NOMO-1 treated with dmso at 0.1 percent for 144 hours (cell line): ENCODE measurements around the gene CFAP65.

Experiments
- DNase-seq: peaks from one replicate; lab custom pipeline; 2025; ENCODE audit not compliant: unreplicated experiment; lab: John Stamatoyannopoulos, UW

CFAP65 gene, protein sequence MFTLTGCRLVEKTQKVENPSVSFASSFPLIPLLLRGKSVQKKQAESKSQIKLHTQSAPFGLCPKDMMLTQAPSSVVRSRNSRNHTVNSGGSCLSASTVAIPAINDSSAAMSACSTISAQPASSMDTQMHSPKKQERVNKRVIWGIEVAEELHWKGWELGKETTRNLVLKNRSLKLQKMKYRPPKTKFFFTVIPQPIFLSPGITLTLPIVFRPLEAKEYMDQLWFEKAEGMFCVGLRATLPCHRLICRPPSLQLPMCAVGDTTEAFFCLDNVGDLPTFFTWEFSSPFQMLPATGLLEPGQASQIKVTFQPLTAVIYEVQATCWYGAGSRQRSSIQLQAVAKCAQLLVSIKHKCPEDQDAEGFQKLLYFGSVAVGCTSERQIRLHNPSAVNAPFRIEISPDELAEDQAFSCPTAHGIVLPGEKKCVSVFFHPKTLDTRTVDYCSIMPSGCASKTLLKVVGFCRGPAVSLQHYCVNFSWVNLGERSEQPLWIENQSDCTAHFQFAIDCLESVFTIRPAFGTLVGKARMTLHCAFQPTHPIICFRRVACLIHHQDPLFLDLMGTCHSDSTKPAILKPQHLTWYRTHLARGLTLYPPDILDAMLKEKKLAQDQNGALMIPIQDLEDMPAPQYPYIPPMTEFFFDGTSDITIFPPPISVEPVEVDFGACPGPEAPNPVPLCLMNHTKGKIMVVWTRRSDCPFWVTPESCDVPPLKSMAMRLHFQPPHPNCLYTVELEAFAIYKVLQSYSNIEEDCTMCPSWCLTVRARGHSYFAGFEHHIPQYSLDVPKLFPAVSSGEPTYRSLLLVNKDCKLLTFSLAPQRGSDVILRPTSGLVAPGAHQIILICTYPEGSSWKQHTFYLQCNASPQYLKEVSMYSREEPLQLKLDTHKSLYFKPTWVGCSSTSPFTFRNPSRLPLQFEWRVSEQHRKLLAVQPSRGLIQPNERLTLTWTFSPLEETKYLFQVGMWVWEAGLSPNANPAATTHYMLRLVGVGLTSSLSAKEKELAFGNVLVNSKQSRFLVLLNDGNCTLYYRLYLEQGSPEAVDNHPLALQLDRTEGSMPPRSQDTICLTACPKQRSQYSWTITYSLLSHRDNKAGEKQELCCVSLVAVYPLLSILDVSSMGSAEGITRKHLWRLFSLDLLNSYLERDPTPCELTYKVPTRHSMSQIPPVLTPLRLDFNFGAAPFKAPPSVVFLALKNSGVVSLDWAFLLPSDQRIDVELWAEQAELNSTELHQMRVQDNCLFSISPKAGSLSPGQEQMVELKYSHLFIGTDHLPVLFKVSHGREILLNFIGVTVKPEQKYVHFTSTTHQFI (N-terminal part only)

DNA sequence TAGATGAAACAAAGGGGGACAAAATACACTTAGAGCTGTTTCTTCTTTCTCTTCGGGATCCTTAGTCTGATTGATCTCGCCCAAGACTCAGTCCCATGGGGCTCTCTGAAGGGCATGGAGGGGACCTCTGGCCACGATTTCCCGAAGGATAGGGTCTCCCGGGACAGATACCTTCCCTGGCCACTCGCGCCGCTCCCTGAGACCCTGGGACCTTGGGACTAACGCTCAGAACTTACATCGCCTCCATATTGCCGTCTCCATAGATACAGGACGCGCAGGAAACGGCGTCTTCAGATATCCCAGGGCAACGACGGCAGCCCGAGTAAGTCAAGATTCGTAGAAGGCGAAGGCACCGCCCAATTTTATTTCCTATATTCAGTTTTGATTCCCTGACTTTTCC lies at the start of gene CFAP65:
Gene CFAP65, minus strand, starts transcription at position 265 of the 400 bp plus-strand sequence. CDS start 2,468 bp downstream, outside the sequence.
- DNase-seq = no peak

DNA sequence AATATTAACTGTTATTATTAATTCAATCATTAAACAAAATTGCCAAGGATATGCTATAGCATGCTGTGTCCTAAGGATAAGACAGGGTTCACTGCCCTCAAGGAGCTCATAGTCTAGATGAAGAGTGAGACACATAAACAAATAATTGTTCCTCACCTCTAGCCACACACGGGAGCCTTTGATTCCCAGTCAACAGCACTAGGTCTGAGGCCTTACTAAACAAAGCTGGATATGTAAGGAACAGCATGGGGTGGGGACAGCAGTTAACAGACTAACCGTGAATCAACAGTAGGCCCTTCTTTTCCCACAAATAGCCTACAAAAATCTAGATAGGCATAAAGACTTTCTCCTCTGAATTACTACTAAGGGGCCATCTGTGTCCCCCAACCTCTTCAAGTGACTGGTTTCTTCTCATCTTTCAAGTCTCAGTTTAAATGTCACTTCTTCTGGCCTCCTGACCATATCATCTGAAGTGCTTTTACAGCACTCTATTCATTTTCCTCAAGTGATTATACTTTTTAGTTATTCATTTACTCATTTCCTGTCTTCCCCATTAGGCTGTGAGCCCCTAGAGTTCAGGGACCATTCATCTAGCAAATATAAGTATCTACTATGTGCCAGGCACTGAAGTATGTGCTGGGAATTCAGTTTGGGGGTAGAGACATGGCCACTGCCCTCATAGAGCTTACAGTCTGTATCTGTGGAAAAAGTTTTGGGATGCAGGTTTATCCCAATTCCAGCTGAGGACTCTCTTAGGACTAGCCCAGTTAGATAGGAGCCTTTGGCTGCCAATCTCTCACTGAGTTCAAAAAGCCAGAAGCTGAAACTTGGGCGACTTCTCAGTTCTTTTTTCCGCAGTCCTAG lies 49.4 kb upstream of the CFAP65 start:
- DNase-seq = no peak

DNA sequence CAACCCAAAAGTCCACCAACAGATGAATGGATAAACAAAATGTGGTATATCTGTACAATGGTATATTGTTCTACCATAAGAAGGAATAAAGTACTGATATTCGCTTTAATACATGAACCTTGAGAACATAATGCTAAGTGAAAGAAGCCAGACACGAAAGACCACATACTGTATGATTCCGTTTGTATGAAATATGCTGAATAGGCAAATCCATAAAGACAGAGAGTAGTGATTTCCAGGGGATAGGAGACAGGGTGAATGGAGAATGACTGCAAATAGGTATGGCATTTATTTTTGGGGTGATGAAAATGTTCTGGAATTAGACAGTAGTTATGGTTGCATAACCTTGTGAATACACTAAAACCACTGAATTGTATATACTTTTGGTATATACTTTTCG lies 48.0 kb upstream of the CFAP65 start:
- DNase-seq = no peak

DNA sequence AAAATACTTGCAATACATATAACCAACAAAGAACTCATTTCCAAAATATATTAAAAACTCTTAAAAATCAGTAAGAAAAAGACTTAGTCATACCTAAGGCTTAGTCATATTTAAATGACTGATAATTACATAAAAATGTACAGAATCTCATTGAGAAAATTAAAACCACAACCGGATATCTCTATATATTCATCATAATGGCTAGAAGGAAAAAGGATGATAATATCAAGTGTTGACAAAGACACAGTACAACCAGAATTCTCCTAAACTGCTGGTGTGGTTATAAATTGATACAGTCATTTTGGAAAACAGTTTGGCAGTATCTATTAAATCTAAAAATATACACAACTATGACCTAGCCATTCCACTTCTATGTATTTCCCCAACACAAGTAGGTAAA lies 46.5 kb upstream of the CFAP65 start:
- DNase-seq = no peak

DNA sequence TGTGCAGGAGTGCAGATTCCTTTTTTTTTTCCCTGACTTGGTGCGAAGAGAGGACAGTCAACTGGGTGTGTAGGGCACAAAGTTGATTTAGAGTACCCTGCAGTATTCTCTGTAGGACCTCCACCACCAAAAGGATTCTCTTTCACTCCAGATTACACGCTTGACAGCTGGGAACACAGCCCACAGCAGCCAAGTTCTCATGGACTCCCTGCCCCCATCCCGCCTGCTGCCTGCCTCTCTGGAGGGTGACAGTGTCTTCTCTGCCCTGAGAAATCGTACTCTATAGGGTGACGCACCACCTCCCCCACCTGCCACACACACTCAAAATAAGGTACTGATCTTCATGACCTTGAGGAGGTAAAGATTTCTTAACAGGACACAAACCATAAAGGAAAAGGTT lies 46.0 kb upstream of the CFAP65 start:
- DNase-seq = no peak

DNA sequence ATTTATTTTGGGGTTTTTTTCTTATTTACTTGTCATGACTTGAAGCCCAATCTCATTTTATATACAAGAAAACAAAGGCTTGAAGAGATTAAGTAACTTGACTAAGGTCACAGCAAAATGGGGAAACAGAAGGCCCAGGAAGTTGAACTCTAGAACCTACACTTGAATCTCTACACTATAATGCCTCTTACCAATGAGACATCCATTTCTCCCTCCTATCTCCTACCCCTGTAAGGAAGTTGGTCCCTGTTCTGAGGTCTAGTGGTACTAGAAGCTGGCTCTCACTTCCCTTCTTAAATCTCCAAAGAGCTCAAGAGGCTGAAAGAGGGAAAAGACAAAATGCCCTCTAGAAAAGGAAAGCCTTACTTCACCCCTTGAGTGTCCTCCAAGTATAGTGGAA lies 44.9 kb upstream of the CFAP65 start:
- no peak for DNase-seq

DNA sequence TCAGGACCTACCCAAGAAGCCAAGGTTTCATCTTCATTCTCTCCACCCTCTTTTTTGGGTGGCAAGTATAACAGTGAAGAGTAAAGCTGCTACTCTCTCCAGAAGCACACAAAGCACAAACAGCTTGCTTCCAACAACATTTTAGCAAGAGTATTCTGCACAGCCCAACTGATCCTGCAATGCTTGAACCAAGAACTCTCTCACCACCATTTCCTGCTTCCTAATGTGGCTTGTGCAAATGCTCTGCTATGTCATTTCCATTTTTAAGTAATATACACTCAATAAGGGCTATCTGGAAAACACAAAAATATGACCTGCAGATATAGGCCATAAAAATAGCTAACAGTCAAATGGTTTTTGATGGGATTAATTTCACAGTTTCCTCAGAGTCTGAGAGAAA lies 43.5 kb upstream of the CFAP65 start:
- DNase-seq = no peak

DNA sequence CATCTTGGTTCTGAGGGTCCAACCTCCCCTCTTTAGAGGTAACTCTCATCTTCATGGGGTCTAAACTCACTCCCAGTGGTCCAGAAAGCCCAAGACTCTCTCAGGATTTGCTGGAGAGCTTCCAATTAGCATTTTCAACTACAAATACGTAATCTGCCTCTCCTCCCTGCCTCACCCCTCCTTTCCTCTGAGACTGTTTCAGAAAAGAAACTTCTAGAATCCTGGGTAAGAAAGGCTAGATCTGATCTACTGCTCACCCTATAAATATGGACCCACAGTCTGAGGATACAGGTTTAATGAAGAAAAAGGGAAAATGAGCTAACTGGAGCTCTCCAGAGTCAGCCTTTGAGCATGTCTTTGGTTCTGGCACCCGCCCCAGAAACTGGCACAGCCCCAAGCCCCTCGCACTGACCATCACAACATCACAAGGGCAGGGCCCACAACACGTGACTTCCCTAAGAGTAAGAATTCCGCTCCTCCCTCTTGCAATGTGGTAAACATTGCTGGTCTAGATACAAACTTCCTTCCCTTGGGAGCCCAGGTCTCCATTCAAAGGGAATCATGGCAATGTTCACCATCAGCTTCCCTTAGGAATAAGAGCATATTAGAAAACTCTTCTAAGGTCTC lies 41.1 kb upstream of the CFAP65 start:
- no peak for DNase-seq

DNA sequence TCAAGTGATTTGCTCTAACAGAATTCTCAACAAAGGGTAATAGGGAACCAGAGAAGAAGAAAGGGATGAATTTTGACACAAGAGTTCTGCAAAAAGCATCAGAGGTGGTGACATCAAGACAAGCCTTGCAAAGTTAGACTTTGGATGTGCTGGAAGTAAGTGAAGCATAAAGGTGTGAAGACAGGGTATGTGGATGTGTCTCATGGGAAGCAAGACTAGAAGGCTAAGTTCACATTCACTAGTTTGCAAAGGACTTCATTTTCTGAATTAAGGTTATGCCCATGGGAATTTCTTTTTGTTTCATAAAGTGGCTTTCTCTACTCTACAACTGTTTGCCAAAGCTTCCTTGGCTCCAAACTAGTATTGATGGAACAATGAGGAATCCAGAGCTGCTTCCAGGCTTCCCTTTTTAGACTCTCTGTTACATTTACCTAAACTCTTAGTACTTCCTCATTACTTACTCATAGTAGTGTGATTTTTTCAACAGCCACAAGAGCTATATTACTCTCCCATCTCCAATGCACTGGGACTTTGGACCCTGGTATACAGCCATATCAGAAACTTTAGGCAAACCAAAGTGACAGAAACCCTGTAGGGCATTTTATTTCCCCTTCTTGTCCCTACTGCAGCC lies 40.5 kb upstream of the CFAP65 start:
- no peak for DNase-seq

DNA sequence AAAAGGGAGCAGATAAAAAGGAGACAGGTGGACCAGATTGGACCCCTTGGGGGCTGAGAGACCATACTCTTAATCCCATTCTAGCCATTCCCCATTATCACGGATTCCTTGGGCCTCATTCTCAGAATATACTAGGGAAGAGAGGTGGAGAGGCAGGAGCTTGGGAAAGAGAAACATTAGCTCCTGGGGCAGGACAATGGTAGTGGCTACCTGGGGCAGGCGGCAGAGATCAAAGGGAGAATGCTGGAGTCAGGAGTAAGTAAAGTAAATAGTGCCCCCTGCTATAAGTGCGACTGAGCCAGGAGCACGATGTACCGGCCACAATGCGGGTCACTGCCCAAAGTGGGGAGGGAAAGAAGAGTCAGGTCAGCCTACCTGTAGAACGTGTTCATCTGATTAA lies 39.8 kb upstream of the CFAP65 start:
- no peak for DNase-seq

DNA sequence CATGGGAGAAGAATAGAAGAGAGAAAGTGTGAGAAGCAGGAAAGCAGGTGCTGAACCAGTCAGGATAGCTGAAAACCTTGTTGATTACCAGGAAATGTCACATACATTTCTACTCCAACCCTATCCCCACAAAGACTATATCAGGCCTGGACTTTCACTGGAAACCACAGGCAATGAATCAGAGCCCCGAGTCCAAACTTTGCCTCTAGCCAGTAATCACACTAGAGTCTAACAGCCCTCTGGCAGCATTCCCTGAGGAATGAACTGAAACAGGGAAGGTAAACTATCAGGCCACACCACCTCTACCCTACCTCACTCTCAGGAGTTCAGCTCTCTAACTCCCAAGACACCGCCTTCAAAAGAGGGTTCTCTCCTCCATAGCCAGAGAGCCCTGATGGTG lies 38.1 kb upstream of the CFAP65 start:
- DNase-seq = no peak

DNA sequence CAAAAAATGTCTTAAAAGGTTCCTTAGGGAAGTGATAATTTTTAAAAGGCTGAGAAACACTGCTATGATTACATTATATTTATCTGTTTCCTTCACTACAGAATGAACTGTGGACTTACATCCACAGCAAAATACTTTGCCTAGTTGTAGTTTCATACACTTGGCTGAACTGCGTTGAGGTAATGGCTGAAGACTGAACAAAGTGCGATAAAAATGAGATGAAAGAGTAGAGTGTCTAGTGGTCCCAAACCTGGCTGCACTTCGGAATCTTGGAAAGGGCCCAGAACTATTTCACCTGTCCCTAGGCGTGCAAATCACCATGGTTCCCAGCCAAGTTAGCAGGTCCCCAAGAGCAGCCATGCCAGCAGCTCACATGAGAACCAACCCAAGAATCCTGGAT lies 37.6 kb upstream of the CFAP65 start:
- no peak for DNase-seq

DNA sequence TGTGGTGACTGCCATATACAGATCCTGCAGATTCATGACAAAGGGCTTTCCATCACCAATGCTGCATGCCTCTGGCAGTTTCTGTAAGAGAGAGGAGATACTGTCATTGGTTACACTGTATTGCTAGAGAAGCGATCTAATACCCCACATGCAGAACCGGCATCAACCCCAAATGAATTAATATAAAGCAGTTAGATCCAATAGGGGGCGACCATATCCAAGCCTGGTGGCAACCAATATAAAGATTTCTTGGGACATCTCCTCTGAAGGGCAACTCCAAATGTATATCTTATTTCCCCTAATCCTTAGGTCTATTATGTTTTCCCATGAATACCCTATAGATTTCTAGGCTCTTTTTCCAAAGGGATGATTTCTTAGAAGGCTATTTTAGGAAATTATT lies 36.8 kb upstream of the CFAP65 start:
- no peak for DNase-seq

DNA sequence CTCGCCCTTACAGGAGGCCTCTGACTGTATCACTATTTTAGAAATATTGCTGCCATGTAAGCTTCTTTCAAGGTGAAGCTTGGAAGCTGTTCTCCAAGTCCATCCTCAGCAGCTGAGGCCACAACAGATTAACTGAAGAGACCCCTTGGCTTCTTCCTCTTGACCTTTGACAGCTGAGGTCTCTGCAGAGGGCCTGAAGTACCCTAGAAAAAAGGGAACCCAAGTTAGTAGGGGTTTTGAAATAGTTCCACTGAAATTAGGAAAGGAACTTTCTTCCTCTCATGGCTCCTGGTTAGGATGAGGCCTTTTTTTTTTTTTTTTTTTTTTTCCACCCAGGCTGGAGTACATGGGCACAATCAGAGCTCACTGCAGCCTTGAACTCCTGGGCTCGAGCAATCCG lies 34.9 kb upstream of the CFAP65 start:
- DNase-seq = peak; percentile 15

DNA sequence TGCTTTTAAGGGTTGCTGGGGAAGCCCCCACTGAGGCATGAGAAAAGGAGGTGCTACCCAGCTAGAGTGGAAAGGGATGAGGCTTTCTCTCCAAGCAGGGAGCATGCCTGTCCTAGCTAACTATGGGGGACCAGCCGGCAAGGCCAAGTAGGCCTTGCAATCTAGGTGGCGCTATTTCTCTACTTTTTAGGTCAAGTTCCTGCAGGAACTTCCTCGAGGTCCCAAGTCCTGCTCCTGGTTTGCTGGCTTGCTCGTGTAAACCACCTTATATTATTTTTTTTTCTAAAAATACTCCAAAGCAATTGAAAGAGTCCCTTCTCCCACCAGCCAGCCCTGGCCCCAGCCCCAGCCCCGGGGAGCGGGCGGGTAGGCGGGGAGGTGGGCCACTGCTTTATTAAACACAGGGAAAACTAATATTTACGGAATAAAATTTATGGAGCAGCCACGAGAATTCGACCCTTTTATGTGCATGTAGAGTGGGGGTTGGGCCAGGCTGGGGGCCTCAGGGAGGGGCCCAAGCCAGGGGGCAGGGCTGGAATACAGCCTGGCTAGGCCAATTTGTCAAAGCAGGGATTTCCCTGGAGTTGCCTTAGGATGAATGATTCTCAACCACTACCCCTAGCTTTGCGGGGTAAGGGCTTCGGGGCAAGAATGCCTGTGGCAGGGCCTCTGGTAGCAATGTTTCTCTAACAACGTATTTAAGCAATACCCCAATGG lies 32.3 kb upstream of the CFAP65 start:
- DNase-seq = peak; percentile 35

DNA sequence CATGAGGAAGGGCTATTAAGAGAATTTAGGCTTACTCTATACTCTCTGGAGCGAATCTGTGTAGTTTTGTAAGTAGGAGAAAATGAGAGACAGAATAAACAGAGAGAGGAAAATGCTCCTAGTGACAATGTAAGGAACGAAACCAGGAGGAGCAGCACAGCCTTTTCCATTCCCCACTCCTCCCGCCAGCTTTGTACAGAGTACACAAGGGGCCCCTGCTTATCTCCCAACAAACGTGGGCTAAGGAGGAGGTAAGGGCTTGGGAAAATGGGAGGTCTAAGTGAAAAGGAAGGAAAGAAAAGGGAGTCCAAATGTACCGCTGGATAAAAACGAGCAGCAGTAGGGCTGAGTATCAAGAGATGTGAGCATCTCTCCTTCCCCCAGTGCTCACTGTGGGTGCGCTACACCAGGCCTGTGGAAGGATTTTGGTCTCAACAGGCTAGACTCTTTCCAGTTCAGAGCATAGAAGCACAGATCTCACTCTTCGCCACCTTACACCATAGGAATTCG lies 31.5 kb upstream of the CFAP65 start:
- DNase-seq = no peak

DNA sequence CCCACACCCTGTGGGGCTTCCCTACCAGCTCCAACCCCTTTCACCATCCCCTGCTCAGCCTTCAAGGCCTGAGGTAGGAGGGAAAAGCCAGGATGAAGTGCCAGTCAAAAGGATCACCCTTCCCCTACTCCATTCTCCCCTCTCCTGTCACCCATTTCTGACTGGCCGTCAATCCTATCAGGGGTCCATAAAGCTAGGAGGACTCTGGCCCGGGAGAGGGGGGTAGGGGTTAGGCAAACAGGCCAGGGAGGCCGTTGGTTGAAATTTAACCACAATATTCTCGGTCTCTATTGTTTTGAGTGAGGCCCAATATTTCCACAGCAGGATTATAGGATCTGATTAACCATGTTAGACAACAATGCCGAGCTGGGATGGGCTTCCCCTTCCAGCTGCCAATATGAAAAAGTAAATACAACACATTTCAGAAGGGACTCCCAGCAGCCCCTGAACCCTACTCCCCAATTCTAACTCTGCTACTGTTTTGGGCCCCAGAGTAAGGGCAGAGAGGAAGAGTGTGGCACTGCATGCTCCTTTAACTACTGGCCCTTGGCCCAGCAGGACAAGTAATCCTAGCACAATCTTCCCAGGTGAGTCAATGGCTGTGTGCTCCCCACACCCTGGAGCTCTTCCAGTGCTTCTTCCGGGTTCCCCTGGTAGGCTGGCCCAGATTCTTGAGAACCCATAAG lies 30.0 kb upstream of the CFAP65 start:
- DNase-seq = no peak

DNA sequence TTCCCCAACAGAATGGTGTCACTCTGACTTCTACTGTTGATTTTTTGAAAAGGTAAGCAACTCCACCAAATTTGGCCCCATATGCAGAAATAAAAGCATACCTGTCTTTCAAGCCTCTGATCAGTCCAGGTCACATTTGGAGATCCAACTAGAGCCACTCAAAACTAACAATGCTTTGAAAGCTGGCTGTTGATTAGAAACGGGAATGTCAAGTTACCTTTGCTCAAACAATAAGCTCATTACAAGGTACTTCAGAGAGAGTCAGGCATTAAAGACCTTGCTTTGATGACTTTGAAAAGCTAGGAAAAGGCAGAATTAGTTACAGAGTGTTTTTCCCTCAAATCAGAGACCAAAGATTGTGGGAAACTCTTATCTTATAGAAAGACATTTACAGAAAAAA lies 24.2 kb upstream of the CFAP65 start:
- no peak for DNase-seq
